ENCODE data around the gene CDH12.
A peak's percentile ranks its signal among the peaks of the same experiment; 100 is the strongest.
"Not testable (repeated sequence)": the region's sequence is repeated elsewhere in the genome, so short reads cannot be mapped to it uniquely, and the experiment has no call there.

Gene CDH12

DNA sequence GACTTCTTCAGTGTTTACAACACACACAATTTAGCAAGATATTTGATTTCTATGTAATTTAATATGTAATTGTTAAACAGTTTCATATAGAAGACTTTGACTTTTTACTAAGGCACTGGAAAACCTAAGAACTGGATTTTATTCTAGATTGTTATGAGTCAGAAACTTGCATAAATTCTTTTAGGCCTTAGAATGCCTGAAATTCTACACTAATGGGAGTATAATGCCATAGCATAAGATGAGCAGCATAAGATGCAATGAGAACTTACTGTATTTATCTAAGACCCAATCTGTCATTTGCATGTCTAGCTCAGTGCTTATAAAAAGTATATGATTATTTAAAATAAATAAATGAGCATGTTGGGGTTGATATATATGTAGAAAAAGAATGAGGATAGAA lies 285.2 kb downstream of the CDH12 start:
- no peak for DNase-seq (ENCODE audit: low spot score)

DNA sequence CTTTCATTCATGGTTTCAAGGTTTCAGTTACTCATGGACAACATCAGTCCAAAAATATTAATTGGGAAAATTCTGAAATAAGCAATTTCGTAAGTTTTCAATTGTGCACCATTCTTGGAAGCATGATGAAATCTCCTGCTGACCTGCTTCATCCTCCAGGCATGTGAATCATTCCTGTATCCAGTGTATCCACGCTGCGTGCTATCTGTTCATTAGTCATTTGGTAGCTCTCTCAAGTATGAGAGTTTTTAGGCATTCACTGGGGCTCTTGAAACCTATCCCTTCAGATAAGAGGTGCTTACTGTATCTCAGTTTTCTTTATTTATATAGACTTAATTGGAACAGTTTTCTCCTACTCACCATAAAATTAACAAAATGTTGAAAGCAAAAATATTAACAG lies 293.0 kb downstream of the CDH12 start:
- peak; percentile 68 for DNase-seq (ENCODE audit: low spot score)

DNA sequence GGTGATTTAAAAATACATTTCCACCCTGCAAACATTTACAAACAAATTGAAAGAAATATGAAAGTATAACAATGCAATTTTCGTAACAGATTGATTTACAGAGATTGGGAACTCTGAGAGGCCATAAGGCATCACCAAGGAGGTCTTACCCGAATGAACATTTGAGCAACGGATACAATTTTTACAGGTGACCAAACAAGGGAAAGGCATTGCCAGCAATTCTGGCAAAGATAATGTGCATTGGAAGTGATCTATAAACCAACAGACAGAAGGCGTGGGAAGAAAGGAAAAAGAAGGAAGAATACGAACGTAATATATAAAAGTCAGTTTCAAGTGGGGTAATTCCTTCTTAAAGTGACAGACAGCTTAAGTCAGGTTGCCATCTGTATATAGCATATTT lies 295.9 kb downstream of the CDH12 start:
- DNase-seq (ENCODE audit: low spot score) = no peak

DNA sequence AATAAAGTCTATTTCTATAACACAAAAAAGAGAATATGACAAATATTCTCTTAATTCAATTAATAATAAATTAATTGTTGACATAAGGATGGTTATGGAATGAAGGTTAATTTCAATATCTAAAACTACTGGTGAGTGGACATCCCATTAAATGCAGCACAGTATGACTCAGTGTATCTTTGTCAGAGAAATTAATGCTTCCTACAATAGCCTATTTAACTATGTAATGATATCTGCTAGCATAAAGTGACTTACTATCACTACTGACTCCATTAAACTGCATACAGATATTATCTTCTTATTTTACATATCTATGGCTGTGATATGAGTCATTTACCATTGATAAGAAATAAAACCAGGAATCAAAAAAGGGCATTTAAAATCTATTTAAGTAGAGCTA lies 298.7 kb downstream of the CDH12 start:
- DNase-seq (ENCODE audit: low spot score) = no peak

DNA sequence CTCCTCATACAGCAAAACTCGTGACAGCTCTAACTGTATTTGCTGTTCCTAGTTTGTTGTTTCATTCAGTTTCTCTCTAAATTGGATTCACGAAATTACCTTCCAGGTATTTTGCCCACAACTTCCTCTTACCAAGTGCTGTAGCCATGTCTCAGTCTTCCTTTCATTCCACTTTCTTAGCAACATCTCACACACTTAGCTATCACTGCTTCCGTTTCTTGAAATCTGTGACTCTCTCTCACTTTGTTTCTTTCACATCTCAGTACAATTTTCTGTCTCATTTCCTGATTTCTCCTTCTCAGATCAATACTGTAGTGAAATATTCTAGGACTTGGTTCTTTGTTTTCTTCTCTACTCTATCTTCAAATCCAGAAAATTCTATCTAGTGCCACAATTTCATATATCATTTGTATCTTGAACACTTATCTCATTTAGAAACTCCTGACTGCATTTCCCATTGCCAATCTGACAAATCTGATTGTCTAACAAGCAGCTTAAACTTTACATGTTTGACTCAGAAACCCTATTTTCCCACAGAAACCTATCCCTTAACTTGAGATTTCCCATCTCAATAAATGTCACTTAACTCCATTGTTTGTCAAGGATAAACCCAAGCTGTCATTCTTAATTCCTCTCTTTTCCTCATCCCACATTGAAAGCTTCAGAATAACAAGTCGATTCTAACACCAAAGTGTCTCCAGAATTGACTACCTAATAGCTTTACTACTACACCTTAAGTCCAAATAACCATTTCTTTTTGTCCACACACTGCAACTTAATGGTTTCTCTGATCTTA lies 303.1 kb downstream of the CDH12 start:
- DNase-seq (ENCODE audit: low spot score) = no peak

DNA sequence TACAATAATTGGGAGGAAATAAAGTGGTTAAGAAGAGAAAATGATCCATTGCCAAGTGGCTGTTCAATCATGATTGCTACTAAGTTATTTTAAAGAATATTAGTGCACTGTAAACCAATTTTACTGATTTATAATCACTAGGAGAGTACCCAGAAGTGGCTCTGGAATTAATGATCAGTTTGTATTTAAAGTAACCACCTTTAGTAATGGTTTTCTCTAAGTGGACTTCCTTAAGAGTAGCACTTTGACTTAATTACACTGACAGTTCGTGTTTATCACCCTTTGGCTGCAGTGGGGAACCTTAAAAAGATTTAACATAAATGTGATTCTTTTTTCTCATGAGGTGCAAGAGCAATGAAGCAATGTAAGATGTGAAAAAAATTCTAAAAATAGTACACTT lies 310.8 kb downstream of the CDH12 start:
- DNase-seq (ENCODE audit: low spot score) = no peak

DNA sequence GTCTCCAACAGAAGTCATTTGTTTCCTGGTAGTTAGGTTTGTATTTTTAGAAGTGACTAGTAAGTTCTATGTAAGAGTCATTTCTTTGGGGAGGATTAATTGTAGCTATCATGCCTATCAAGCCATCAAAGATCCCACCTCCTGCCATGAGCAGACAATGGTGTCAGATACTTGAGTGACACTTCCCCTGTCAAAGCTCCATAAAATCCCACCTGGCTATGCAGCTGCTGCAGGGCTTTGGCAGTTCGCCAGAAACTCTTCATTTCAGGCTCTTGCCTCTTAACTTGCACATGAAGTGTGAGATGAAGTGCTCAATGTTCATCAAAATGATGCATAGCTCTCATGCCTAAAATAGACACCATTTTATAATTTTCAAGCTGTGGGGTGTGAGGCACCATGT lies 312.1 kb downstream of the CDH12 start:
- no peak for DNase-seq (ENCODE audit: low spot score)

DNA sequence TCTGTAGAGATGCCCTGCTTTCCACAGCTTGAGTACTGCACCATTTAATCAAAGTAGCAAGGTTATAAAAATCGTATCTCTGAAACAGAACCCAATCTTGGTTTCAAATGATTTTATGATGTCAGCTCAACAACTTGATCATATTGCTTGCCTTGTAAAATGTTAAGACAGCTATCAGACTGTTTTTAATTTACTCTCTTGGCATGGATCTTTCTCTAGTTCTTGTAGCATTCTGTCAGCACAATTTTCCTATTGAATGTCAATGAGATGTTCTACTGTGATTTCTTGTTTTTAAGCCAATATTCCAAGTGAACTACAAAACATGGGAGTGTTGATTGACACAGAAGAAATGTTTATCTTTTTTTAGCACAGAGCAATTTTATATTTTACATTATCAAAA lies 313.4 kb downstream of the CDH12 start:
- no peak for DNase-seq (ENCODE audit: low spot score)

DNA sequence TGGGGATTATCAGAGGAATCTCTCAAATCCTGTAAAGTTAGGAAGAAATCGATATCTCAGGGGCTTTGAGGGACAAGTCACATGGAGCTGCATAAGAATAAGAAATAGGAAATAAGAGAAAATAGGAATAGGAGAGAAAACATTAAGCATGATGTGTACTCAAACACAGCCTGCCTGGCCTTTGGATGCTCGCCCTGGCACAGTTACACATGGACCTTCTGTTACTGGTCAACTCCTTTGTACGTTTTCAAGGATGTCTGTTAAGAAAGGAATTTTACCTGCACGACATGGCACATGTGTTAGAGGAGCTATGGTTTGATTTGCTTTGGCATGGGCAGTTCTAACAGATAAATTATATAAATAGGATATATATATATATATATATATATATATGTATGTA lies 321.2 kb downstream of the CDH12 start:
- no peak for DNase-seq (ENCODE audit: low spot score)

DNA sequence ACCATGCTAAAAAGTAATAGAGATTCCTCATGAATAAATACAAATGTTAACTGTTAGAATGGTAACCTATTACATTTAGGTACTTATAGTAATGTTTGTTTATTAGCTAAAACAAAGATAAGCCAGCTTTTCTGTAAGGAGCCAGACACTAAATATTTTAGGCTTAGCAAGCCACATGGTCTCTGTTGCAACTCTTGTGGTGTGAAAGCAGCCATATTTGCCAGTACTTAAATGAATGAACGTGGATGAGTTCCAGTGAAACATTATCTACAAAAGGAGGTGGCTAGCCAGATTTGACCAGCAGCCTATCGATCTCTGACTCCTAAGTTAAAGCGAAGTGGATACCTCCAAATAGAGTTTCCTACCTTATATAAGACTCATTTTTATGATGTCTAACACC lies 331.6 kb downstream of the CDH12 start:
- DNase-seq (ENCODE audit: low spot score) = no peak

DNA sequence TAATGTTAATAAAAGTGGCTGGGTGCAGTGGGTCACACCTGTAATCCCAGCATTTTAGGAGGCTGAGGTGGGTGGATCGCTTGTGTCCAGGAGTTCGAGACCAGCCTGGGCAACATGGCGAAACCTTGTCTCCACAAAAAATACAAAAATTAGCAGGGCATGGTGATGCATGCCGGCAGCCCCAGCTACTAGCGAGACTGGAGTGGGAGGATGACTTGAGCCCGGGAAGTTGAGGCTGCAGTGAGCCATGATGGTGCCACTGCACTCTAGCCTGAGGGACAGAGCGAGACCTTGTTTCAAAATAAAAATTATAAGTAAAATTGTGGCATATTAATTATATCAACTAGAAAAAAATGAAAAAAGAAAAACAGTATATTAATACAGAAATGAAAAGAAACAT lies 336.6 kb downstream of the CDH12 start:
- DNase-seq (ENCODE audit: low spot score) = not testable (repeated sequence)

DNA sequence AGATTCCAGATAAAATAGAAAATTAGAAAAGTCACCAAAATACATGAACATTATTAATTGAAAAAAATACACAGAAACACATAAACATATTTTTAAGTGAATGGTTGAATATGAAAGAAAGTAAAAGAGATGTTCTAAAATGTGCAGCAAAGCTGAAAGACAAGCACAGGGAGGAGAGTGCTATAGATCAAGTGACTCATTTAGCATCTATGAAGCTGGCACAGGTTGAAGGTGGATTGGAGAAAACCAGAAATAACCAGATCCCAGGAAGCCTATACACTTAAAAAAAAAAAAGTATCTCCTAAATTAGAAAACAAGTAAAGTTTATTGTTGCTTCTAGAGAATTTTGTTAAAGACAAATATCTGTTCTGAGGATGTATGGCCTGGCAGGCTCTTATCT lies 338.9 kb downstream of the CDH12 start:
- no peak for DNase-seq (ENCODE audit: low spot score)

DNA sequence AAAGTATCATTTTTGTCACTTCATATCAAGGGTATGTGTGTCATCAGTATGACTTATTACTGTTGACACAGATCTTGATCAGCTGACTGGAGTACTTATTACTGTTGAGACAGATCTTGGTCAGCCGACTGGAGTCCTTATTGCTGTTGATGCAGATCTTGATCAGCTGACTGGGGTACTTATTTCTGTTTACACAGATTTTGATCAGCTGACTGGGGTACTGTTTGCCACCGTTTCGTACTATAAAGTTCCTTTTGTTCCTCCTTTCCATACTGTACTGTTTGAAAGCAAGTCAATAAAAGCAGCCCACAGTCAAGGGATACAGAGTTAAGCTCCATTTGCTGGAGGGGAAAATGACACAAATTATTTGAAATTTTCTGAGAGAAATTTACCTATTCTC lies 347.3 kb downstream of the CDH12 start:
- no peak for DNase-seq (ENCODE audit: low spot score)

DNA sequence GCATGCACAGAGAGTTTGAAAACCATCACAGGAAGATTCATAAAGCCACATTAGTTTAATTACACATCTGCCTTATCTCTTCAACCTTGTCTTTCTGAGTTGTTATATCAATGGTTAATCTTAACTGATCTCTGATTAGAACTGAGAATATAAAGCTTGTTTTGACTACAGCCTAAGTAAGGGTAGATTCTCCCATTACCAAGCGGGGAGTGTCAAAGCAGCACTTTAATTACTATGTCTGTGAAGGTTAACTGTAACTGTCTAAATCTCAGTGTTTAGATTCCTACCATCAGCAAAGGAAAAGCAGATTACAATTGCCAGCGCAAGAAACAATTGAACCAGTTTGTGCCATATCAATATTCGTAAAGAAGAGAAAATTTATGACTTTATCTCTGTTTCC lies 348.7 kb downstream of the CDH12 start:
- no peak for DNase-seq (ENCODE audit: low spot score)

DNA sequence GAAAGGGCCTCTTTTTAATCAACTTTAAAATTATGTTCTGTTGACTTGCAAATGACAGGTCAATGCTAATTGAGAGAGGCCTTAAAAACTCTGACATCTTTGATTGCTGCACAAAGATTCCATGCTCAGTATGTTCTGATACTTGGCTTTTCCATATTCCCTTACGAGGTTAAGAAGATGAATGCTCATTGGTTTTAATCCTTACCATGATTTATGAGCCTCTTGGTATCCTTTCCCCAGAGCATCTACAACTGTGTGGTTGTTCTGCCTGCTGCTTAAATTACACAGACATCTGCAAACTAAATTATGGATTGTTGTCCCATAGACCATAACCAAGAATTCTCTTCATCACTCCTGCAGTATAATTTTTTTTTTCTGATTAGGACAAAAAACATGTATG lies 352.6 kb downstream of the CDH12 start:
- no peak for DNase-seq (ENCODE audit: low spot score)

DNA sequence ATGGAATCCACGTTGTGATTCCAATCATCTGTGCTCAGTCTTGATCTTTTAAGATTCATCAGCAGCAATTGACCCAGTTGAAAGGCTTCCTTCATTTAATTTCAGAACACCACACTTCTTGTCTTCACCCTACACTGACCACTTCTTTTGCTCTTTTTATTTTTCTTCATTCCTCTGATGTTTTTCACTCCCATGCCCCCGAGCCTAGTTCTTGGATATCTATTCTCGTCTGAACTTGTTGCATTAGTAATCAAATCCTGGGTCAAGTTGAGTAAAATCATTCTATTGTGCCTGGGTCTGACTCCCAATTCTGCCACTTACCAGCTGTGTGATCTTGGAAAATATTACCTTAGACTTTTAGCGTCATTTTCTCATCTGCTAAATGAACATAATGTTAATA lies 356.5 kb downstream of the CDH12 start:
- DNase-seq (ENCODE audit: low spot score) = no peak

DNA sequence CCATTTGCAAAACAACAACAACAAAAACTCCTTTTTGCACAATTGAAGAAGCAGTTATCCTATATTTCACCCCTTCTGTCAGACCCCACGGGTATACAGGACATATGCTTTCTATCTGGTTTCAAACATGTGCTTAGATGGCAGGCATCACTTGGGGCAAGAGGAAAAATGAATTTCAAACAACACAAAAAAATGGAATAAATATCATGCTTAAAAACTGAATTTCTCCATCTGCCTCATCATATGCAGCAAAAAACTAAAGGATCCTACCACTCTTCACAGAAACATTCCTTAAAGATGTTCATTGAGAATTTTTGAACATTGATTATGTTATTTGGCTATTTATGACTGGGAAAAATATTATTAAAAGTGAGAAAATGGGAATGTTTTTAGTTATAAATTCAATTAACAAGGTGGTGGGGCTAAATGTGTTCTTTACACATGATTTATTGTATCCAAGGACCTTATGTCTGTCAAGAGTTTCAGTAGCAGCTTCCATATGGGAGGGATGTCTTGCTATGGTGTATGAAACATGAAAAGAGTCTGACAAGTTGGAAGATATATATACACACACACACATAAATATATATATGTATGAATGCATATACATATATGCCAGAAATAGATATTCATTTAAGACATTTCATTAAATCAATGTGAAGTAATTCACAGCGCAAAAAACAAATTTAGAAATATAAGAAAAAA lies 358.0 kb downstream of the CDH12 start:
- no peak for DNase-seq (ENCODE audit: low spot score)

DNA sequence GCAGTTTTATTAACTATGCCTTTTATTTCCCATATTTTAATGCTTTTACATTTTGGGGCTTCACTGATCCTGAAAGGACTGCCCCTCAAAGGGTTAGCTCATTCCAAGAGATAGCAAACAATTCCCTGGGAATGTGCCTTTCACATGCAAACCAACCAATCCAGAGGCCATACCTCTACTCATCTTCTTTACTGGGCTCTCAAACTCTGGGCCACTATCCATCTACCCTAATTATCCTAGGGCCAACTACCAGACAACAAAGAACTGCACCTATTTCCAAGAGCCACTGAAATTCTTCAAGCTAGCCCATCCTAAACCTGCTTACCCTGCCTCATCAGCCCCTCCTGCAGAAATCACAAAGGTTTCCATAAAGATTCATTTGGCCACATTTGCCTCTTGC lies 364.7 kb downstream of the CDH12 start:
- DNase-seq (ENCODE audit: low spot score) = no peak

DNA sequence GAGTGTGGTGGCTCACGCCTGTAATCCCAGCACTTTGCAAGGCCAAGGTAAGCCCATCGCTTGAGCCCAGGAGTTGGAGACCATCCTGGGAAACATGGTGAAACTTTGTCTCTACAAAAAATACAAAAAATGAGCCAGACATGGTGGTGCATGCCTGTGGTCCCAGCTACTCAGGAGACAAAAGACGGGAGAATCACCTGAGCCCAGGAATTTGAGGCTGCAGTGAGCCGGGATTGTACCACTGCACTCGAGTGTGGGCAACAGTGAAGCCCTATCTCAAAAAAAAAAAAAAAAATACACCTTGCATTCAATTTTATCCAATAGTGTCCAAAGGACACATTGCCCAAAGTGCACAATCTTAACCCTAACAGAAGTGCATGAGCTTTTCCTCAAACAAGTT lies 372.8 kb downstream of the CDH12 start:
- DNase-seq (ENCODE audit: low spot score) = no peak

DNA sequence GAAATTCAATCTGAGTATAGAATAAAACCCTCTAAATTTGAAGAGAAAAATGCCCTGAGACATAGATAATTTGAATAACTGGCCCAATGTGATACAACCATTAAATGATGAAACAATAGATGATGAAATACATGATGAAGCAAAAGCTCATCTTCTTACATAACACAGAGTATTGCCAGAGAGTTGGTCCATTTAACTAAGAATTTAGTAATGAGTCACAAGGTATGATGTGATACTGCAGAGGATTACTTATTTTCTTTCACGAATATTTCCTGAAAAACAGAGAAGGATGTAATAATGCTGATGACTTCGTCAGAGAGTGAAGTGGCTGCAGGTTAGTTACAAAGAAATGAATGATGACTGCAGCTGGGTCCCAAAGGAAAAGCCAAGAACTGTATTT lies 379.3 kb downstream of the CDH12 start:
- no peak for DNase-seq (ENCODE audit: low spot score)

DNA sequence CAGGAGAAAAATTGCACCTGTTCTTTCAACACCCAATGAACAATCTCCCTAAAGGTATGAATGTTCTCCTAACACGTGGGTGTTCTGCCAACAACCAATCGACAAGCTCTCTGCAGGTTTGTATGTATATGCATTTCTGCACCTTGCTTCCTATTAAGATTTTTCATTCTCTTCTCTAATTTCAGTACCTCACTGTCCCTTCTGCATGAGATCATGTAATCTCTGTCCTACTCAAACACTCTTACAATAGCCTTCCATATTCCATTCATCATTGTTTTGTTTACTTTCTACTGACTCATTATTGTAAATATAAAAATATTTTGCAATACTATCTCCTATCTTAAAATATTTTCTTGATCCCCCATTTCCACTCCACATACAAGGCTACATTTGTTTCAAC lies 382.0 kb downstream of the CDH12 start:
- DNase-seq (ENCODE audit: low spot score) = no peak

DNA sequence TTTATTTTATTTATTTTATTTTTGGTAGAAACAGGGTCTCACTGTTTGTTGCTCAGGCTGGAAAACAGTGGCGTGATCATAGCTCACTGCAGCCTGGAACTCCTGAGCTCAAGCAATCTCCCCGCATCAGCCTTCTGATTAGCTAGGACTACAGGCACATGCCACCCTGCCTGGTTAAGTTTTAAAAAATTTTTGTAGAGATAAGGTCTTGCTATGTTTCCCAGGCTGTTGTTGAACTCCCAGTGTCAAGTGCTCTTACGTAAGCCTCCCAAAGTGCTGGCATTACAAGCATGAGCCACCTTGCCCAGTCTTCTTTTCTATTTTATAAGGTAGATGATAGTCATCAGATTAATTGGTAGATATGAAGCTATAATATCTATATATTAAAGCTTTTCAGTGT lies 382.7 kb downstream of the CDH12 start:
- no peak for DNase-seq (ENCODE audit: low spot score)

DNA sequence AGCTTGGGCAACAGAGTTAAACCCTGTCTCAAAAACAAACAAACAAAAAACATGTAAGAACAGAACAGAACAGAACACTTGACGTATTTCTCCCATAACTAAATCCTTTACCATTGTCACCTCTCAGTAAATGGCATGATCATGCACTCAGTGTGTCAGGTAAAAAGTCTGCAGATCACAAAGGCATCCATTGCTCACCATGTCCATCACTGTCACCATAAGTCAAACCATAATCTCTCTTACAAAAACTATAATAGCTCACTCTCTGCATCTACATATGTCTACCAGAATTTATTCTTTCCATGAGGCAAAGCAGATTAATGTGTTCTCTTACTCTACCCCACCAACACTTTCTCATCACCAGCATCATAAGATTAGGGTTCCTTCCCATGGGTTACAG lies 387.5 kb downstream of the CDH12 start:
- DNase-seq (ENCODE audit: low spot score) = no peak

DNA sequence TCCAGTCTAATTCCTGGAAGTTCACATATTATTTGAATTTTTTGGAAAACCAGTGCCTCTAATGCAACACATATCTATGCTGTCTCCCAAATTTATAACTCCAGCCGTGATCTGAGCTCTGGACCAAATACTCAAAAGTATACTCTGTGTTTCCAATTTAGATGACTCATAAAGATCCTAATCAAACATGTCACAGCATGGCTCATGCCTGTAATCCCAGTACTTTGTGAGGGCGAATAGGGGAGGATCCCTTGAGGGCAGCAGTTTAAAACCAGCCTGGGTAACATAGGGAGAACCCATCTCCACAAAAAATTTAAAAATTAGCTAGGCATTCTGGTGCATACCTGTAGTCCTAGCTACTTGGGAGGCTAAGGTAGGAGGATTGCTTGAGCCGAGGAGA lies 388.0 kb downstream of the CDH12 start:
- no peak for DNase-seq (ENCODE audit: low spot score)

All from AG08395 (cell line).